AG20443 (cell line): ENCODE data around the gene ACOT9.
"Not testable (repeated sequence)": the region's sequence is repeated elsewhere in the genome, so short reads cannot be mapped to it uniquely, and the experiment has no call there.

Experiments
- DNase-seq: peaks from one replicate; pipeline ENCODE4 v3.0.0; 2012; ENCODE audit warnings: low spot score, mixed read lengths

The ACOT9 gene

DNA sequence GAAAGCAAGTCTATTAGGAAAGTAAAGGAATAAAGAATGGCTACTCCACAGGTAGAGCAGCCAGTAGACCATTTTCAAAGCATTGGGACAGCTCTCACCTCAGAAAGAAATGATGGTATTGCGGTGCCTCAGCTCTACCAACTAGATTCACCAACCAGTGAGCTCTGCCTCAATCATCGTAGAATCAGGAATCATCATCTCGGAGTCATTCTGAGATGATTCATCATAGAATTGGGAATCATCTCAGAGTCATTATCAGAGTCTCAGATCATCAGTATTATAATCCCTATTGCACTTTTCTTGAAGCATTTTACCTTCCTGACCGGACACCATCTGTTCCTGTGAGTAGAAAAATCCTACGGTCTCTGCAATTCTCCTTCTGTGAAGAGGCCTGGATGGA is 22.4 kb upstream of the ACOT9 start:
- no peak for DNase-seq

GRCh38 chrX:23764188-23764984 is 21.3 kb upstream of the ACOT9 start:
- DNase-seq: no peak

DNA sequence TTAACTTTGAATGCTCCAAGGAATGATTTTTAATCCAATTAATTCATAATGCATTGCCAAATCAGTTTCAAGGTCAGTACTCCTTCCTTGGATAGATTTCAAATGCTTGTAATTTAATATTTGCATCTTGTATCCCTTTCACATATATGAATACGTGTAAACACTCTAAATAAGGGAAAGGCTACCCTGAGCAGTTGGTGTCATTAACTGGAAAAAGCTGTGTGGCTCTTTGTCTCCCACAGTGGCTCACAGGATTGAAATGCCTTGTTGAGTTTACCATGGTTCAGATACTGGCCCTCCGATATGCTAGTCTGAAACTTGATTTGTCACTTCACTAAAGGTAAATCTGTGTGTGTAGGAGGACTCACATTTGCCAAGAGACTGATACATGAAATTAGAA is 16.7 kb upstream of the ACOT9 start:
- no peak for DNase-seq

DNA sequence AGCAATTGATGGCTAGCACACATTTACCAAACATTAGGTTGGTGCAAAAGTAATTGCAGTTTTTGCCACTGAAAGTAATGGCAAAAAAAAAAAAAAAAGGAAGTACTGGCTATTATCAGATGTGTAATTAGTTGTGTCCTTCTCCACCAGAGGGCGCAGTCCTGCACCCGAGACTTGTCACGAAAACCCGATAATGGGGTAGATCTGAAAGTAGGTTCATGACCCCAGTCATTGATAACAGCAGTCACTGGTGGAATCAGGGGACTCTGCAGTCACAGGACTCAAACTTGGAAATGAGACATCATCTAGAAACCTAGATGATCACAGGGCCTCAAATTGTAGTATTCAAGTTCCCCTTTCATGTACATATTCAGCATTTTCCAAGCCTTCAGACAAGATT is 13.1 kb upstream of the ACOT9 start:
- DNase-seq: peak; percentile 29

GRCh38 chrX:23754664-23755063 is 11.6 kb upstream of the ACOT9 start:
- DNase-seq: no peak

GRCh38 chrX:23752740-23753415 is 9.8 kb upstream of the ACOT9 start:
- DNase-seq: peak; percentile 60

- DNase-seq: no peak
Measured at GRCh38 chrX:23749576-23749975, 6.5 kb upstream of the ACOT9 start.

DNA sequence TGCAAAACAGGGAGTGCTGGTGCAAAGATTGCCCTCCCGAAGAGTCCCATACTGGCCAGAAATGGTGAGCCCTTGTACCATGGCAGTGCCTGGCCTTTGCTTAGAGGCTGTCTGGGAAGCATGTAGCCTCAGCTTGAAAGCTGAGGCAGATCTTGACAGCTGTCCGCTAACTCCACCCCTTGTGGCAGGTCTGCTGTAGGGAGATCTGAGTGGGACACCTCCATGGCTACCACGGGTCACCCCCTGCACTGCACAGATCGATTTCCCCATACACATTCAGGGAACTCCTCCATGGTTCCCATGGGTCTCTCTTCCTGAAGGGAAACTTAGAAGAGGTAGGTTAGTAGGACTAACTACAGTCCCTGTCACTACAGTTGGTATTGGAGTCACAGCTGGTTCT is 6.1 kb upstream of the ACOT9 start:
- DNase-seq: no peak

- no peak for DNase-seq
Measured at GRCh38 chrX:23745786-23746185, 2.7 kb upstream of the ACOT9 start.

- DNase-seq: not testable (repeated sequence)
Measured at GRCh38 chrX:23743623-23743971, 521 bp upstream of the ACOT9 start.

DNA sequence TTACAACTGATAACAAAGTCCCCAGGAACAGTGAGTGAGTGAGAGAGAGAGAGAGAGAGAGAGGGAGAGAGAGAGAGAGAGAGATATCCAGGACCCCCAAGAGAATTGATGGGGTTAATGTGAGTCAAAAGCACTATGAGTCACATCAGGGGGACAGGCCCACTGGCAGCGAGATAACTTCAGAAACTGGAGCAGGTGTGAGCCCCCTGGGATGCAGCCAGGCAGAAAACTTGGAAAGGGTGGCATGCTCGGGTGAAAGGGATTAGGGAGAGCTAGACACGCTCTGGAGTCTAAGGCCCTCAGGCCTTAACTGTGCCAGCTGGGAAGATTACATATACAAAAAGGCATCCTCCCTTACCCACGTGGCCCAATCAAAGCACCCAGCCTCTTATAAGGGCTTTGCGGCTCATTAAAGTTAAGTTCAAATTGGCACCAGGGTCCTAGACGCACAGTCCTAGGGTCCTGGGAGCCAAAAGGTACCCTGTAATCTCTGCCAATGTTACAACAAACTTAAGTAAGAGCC is 841 bp downstream of the ACOT9 start:
- DNase-seq: peak; percentile 70

- peak; percentile 15 for DNase-seq
Measured at GRCh38 chrX:23737413-23737812, 5.7 kb downstream of the ACOT9 start.

- DNase-seq: no peak
Measured at GRCh38 chrX:23736030-23736429, 7.0 kb downstream of the ACOT9 start.

DNA sequence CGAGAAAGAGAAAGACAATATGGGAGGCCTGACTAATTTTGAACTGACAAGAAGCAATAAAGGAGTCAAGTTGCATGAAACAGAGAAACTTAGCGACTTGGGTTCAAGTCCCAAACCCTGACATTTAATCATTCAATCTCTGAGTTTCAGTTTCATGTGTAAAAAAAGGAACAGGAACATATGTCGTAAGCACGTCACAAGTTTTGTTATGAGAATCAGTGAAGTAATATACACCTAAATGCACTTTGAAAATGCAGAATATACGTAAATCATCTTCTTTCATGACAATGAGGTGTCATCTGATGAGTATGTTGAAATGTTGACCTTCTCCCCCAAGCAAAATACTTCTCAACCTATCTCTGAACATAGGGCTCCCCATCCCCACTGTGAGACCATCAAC is 10.4 kb downstream of the ACOT9 start:
- no peak for DNase-seq

DNA sequence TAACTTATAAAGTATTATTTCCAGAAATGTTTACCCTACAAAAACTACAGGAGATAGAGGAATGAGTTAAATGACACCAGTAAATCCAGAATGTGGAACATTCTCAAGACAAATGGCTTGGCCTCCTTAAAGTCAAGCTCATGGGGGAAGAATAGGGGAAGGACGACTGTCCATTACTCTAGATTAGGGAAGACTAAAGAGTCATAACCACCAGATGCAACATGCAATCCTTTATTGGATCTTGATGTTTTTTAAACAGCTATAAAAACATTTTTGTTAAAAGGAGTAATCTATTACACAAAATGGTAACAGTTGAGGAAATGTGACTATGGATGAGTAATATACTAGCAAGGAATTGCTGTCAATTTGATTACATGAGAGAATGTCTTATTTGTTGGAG is 11.1 kb downstream of the ACOT9 start:
- no peak for DNase-seq

- no peak for DNase-seq
Measured at GRCh38 chrX:23729214-23729613, 13.9 kb downstream of the ACOT9 start.

DNA sequence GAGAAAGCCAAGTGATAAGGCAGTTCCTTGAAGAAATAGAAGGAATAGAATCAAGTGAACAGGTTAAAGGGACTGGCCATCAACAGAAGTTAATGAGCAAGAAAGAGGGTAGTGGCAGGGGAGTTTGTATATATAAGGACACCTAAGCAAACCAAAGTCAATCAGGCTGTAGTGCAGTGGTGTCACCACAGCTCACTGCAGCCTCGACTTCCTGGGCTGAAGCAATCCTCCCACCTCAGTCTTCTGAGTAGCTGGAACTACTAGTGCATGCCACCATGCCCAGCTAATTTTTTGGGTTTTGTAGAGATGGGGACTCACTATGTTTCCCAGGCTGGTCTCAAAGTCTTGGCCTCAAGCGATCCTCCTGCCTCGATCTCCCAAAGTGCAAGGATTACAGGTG is 15.9 kb downstream of the ACOT9 start:
- no peak for DNase-seq

GRCh38 chrX:23726191-23726590 is 16.9 kb downstream of the ACOT9 start:
- no peak for DNase-seq

DNA sequence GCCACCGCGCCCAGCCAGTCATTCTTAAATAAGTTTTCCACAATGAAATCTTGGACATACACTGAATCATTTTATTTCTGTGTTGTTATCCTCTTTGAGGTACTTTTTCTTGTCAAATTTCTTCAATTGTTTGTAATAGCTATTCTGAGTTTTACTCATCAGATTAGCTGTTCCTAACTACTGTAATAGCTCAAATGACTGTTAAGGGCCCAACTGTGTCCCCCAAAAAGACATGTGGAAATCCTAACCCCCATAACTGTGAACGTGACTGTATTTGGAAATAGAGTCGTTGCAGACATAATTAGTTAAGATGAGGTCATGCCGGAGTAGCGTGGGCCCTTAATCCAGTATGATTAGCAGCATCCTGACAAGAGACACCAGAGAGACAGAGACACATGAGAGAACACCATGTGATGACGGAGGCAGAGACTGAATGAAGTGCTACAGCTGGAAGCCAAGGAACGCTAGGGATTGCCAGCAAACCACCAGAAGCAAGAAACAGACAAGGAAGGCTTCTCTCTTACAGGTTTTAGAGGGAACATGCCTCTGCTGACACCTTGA is 22.9 kb downstream of the ACOT9 start:
- no peak for DNase-seq

GRCh38 chrX:23705235-23705634 is 37.8 kb downstream of the ACOT9 start:
- no peak for DNase-seq

DNA sequence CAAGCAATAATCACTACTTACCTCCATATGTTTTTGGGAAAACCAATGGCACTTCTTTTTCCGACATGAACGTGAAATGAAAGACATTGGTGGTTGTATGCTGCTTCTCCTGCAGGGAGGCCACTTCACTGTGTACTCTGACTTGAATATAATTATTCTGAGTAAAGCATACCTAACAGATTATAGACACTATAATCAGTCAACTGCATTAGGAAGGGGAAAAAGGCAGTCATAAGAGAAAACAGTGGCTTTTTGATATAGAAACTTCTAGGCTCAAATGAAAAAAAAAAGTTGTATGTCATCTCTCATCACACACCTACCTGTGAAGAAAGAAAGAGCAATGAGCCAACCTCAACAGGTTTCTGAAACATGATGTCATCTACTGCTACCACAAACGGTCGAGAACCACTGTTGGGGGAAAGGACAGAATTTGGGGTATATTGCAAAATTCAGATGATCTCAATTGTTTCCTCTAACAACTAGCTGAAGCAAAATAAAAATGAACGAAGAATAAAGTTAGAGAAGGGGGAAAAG is 38.3 kb downstream of the ACOT9 start:
- no peak for DNase-seq

DNA sequence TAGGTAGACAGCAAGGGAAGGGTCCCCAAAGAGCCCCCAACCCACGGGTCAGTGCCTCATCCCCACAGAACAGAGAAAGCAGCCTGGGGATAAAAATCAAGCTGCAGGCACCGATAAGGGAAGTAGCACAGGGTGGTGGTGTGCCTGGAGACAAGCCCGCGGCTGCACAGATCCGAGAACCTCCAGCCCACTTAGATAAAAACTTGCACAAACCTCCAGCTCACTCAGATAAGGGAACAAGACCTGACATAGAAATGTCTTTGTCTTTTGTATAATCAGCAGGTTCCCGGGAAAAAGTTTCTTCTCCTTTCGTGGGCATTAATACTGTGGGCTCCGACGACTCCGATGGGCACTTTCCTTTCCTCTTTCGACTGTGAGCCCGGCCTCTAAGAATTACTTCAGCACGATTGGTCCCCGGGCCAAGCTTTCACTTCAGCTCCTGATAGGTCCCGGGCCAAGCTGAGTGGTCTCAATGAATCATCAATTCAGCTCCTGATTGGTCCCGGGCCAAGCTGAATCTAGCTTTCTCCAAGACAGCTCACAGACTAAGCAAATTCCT is 43.4 kb downstream of the ACOT9 start:
- no peak for DNase-seq

GRCh38 chrX:23694606-23695005 is 48.5 kb downstream of the ACOT9 start:
- peak; percentile 55 for DNase-seq
